ENCODE data around the gene GALNT6. TPM values are rescaled to one million over a fixed set of nuclear protein-coding genes. Genes with fewer than 3 reads are reported as not detected.
A peak's percentile ranks its signal among the peaks of the same experiment; 100 is the strongest.

The GALNT6 gene
- total RNA-seq, 1 experiment from 2014 or later, result 48.0 TPM

DNA sequence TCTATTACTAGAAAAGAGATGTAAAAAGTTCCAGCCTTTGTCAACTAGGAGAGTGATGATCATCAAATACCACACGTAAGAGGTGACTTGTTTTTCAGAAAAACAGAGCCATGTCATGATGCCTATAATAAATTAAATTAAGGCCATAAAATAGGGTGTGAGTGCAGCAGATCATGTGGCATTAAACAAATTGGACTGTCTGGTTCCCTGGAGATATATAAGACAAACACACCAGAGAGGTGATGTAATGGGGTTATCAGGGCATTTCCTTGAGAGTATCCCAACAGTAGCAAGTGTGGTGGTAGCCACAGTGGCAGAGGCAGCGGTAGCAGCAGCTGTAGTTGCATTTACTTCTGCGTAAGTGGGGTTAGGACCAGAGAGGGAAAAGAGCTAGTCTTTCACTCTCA lies 14.6 kb upstream of the GALNT6 start:
- DNase-seq (ENCODE audit: low read depth), result no peak

DNA sequence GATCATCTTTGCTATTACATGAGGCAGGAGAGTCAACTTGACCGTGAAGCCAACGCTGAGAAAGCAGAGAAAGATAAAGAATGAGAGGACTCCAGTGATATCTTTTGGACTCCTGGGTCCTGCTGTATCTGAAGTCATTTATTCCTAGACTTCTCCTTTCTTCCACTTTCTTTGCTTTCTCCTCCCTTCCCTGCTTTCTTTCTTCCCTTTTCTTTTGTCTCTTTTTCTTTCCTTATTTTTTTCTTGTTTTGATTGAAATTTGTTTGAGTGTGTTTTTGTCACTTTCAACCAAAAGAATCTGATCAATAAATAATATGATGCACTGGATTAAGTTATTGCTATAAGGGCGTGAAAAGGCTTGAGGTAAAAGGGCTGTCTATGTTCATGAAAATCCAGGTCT lies 13.4 kb upstream of the GALNT6 start:
- no peak for DNase-seq (ENCODE audit: low read depth)

DNA sequence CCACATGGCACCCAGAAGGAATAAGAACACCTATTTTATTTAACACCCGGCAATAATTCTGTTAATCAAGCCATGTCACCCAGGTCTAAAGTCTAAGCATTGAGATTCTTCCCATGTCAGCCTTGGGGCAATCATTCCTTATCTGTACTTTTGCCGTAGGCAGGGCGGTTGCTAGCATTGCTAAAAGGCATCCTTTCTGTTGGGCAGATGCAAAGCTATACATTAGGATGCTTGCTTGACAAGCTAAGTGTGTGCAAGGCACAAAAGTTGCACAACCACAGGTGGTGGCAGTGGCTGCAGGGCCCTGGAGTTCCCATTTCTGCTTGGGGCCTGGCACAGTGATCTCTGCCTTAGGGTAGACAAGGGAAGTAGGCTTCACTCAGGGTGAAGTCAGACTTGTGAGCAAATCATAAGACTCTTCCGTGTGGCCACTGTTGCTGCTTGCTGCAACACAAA lies 12.5 kb upstream of the GALNT6 start:
- no peak for DNase-seq (ENCODE audit: low read depth)

DNA sequence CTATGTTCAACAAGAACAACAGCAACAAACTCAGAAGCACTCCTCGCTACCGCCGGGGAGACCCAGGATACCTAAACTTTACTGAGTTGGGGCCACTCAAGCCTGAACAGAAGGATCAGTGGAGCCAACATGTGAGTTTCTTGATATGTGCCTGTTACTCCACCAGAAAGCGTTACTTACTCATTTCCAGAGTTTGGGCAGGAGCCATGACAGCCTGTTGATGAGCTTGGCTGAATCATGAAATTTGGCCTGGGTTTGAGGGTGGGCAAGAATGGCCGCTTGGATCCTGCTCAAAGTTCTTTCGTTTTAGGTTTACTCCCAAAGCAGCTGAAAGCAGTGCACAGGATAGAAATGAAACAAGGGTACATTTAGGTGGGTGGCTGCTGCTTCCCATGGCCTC lies 12.0 kb upstream of the GALNT6 start:
- no peak for DNase-seq (ENCODE audit: low read depth)

DNA sequence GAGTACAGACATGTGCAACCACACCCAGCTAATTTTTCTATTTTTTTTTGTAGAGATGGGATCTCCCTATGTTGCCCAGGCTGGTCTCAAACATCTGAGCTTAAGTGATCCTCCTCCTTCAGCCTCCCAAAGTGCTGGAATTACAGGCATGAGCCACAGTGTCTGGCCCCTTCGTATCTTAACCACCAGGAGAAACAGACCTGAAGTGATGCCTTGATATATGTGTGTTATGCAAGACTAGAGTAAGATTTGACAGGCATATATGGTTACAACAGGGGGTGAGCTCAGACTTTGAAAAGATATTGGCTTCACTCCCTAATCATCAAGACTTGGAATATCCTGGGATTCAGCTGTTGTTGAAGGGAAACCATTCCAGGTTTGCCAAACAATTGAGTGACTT lies 10.7 kb upstream of the GALNT6 start:
- no peak for DNase-seq (ENCODE audit: low read depth)

DNA sequence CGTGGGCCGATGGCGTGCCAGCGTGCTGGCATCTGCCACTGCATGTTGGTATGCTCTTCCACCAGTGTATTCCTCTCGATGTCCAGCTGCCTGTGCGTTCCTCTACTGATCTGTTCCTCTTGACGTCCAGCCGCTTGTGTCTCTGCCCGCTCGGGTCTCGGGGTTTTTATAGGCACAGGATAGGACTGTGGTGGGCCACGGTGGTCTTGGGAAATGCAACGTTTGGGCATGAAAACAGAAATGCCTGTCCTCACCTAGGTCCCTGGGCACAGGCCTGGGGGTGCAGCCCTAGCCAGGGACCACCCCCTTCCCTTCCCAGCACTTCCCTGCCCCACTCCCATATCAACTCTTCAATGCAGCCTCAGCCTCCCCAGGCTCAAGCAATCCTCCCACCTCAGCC lies 10.3 kb upstream of the GALNT6 start:
- DNase-seq (ENCODE audit: low read depth), result no peak

DNA sequence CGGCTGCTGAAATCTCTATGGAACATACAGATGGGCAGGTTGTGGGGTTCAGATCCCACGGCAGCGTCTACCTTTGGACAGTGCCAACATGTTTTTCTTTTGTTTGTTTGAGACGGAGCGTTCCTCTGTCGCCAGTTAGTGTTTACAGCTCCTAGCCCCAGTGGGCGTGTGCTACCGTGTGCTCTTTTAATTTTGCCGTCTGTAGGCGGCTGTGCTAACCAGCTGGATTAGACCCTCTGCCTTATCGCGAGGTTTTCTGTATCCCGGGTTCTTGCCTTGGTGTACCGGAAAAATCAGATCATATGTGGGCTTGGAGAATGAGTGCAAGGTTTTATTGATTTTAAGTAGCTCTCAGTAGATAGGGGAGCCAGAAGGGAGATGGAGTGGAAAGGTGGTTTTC lies 9.8 kb upstream of the GALNT6 start:
- DNase-seq (ENCODE audit: low read depth), result no peak

DNA sequence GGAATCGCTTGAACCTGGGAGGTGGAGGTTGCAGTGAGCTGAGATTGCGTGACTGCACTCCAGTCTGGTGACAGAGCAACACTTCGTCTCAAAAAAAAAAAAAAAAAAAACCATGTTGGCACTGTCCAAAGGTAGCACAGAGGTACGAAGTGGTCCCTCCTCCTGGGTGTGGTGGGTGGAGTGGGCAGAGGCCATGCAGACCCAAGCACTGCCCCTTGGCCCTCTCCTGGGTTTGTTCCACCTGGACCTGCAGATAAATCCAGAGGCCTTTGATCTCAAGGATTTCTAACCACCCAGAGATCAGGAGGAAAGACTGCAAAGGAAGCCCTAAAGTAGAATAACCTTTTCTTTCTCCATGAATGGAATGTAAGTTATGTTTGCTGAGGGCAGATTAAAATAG lies 8.7 kb upstream of the GALNT6 start:
- DNase-seq (ENCODE audit: low read depth), result no peak

DNA sequence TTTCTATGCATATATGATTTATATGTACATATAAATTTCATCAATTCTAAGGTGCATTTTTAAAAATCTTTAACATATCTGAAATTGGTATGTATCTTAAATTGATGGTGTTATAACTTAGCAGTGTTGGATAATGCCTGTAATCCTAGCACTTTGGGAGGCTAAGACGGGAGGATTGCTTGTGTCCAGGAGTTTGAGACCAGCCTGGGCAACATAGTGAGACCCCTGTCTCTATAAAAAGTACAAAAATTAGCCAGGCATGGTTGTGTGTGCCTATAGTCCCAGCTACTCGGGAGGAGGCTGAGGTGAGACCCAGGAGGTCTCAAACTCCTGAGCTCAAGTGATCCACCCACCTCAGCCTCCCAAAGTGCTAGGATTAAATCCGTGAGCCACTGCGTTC lies 6.5 kb upstream of the GALNT6 start:
- no peak for DNase-seq (ENCODE audit: low read depth)

DNA sequence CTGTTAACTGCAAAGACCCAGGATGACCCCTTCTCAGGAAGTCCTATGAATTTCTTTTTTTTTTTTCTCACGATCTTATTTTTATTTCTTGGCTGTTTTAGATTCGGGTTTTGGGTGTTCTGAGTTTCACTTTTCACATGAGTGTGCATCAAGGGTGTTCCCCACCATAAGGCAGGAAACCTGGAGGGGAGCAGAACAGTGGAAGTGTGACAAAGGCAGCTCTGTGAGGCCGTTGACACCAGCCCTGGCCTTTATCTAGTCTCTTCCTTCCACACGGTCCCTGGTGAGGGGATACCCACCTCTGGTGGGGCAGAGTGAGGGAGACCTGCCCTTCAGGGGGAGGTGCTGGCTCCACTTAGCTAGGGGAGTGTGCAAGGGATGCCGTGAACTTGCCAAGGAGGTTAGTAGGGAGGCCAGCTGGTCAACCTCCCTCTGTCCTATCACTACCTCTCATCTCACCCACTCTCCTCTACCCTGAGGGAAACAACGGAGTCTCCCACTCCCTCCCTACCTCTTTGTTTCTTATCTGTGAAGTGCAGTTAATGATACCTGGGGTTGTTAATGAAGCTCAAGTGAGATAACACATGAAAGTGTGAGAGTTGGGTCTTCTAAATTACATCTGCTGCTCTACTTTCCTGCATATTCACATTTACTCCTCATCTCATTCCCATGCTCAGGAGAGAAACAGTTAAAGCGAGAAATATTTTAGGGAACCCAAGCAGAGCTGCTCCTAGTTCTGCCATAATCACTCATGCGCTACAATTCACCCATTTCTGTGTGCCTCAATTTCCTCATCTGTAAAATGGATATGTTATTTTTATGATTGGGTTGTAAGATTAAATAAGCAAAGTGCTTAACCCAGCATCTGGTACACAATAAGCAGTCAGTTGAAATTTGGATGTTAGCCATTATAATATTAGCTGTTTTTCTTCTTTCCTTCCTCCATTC lies 4.4 kb upstream of the GALNT6 start:
- DNase-seq (ENCODE audit: low read depth), result no peak

DNA sequence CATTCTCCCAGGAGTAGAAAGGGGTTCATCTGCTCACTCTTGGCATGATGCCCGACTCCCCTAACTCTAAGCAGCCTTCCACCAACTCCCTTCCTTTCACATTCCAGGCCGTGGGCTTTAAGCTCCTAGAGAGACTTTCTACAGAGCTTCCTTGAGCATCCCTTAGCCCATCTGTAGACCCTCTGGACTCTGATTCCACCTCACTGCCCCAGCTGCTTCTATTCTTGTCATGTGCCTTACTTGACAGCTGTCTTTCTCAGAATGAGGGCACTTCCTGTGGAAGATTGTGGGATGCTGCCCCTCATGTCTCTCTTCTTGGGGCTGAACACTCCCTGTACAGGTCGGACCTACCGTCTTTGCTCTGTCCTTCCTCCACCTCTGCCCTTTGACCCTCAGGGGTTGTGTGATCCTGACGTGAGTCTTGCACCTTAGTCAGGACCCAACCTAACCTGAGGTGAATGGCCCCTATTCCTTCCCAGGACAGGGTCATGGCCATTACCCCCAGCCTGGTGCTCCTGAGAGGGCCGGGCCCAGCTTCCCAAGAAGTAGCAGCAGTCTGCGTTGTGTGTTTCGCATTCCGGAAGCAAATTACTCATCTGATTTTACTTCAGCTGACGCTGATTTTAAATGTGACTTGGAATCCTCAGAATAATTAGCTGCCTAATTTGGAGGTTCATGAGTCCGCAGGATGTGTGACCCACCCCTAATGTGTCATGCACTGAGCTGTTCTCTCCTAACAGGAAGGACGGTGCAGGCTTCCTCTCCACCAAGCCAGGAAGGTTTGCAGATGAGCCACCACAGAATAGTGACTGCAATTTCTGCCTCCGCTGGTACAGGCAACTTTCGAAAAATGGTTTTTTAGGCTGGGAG lies 2.7 kb upstream of the GALNT6 start:
- peak; percentile 96 for DNase-seq (ENCODE audit: low read depth)

DNA sequence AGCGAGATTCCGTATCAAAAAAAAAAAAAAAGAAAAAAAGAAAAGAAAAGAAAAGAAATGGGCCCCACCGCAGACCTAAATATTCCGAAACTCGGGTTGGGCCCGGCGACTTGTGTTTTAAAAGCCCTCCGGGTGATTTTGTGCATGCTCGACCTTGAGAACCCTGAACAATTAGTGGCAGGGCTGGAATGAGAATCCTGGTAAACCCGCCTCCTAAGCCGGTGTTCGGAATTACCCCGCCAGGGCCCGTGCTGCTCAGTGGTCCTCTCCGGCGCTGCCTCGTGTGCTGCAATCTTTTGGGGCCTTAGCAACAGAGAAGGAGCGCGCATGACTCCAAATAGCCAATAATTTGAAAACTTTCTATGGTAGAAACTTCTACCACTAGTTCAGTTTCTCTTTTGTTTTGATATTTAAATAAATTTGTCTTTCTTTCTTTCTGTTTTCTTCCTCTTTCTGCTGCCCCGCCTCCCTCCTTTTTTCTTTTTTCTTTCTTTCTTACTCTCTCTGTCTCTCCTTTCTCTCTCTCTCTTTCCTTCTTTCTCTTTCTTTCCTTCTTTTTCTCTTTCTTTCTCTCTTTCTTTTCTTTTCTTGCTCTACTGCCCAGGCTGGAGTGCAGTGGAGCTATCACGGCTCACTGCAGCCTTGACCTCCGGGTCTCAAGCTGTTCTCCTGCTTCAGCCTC lies 1.5 kb upstream of the GALNT6 start:
- DNase-seq (ENCODE audit: low read depth), result no peak

DNA sequence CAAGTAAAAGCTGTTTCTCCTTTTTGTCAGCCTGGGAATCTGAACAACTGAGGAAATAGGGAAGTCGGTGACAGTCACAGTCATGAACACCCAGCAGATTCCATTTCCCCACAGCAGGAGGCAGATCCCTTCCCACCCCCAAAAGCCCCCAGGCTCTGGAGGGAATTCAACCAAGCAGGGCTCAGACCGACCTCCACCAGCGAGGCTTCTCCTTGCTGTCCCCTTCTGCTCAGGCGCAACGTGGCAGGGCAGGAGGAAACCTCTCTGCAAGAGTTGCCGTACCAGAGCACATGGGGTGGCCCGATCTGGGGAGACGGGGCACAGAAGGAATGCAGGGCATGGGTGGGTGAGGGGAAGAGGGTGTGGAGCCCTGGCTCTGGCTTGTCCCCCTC lies 319 bp downstream of the GALNT6 start:
- DNase-seq (ENCODE audit: low read depth), result peak; percentile 27

DNA sequence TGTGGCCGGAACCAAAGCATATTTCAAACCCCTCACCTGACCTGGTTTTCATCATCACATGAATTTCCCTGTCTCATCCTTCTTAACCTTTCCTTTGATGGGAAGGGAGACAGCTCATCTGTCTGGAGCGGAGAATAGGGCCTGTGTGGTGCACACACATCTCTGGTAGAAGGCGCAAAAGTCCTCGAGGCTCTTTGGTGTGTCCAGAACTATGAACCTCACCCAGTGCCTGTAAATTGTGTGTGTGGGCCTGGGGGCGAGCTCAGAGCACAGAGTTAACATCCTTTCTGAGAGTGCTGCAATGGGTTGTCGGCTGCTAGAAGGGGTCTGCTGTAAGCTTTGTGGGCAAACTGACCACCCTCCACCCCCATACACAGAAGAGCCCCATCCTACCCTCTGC lies 749 bp downstream of the GALNT6 start:
- DNase-seq (ENCODE audit: low read depth), result no peak

DNA sequence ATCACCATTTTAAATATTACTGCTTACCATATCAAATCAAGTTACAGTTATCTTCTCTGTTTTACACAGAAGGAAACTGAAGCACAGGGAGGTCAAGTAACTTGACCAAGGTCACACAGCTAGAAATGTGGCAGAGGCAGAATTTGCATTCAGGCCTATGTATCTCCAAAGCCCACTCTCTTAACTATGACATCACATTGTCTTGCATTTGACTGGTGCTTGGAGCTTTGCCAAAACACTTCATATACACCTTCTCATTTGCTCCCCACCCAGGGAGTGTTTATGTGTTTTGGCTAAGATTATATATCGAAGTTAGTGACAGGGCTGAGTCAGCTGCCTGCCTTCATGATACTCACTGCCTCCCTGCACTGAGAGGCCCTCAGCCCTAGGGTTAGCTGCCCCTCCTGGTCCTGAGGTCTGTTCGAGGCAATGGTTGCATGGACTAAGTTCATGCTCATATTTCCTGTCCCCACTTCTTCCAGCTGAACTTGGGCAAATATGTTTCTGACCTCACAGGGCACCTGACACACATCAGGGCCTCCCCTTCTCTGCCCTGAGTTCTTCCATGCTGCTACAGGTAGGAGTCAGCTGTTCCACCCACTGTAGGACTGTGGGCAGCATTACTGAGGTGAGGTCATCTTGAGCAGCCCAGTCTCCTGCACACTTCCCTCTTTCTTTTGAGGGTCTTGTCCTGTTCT lies 1.8 kb downstream of the GALNT6 start:
- peak; percentile 59 for DNase-seq (ENCODE audit: low read depth)

DNA sequence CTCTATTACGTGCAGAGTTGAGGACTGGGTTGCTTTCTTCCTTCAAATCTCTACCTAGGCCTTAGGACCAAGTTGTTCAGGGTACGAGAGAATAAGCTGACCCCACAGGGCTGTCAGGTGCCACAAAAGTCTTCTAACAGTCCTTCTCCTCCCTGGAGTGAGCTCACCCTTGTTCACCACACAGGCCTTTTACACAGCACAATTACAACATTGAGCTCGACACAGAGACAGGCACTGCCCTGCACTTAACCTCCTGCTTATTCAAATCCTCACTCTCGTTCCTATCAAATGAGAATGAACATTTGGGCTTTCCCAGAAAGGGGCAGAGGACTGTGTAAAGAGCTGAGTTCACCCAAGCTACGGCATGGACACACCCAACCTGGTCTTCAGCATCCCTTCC lies 2.4 kb downstream of the GALNT6 start:
- no peak for DNase-seq (ENCODE audit: low read depth)

DNA sequence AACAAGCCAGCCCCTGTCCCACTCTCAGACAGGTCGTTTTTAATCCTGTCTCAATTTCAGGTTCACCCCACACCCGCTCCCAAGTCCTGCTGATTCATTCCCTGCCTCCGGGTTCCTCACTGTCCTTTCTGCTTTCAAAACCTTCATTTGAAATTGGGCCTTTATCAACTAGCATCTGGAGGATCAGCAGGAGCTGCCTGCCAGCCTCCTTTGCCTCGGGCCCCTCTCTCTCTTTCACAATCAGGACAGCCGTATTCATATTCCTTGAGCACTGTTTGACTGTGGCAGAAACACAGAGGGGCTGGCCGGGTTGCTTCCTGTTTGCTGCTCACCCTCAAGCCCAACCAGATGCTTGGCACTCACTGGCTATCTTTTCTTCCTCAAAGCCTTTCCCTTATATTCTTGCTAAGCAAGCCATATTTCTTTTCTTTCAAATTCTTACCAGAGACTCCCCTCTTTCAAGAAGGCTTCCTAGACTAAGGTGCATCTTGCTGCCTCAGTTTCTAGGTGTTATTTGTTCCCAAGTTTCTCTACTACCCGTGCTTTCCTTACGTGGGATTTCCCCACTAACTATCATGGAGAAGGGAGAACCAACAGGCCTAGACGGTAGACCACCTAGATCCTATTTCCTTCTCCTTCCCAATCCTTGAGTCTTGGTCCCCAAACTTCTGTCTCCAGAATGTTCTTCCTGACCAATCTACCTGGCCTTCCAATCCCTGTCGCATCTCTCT lies 3.0 kb downstream of the GALNT6 start:
- DNase-seq (ENCODE audit: low read depth), result peak; percentile 82

DNA sequence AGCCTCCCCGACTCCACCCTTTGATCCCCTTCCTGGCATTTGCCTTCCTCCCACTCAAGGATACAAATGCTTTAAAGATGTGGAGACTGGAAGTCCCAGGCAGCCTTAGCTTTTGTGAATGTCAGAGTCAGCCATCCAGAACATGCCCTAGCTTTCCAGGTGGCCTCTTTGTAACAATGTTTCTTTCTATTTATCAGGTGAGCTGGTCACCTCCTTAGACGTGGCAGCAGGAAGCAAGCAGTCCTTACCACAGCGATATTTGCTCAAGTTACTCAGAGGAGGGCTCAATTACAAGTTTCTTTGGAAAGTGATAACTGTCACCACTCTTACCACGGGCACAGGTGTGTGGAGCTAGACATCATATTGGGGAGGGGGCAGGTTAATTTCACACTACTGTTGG lies 4.9 kb downstream of the GALNT6 start:
- no peak for DNase-seq (ENCODE audit: low read depth)

DNA sequence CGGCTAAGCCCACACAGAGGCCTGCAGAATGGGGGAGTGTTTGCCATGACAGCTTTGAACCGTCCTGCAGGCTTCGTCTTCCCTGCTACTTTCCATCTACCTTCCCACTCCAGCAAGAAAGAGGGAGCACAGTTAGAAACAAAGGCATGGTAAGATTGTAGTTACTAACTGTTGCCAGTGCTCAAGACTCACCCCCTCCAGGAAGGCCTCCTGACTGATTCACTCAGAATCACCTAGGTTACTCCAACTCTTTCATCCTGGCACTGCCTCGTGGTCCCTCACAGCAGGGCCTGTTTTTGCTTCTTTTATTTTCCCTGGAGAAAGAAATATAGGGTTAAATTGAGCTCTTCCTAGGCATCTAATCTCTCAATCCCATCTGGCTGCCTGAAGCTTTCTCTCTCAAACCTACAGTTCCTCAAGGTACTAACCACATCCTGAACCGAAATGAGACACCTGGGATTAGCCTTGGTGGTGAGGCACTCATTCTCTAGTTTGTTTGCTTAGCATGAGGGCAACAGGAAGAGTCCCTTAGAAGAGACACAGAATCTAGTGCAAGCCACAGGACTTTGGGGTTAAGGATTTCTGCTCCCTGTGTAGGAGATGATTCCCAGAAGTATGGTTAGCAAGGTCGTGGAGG lies 7.8 kb downstream of the GALNT6 start:
- DNase-seq (ENCODE audit: low read depth), result peak; percentile 61

DNA sequence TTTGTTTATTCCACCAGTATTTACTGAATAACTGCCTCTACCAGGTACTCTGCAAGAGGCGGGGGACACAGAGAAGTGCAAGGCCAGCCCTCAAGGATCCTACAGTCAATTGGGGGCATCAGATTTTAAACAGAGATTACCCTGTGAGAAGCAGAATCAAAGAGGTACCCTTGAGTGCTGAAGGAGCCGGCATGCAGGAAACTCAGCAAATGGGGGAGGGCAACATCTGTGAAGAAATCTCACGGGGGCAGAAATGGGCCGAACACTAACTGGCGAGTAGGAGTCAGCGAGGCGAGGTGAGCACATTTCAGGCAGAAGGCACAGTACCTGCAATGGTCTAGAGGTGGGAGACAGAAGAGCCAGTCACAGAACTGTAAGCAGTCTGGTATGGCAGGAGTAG lies 9.0 kb downstream of the GALNT6 start:
- DNase-seq (ENCODE audit: low read depth), result no peak

All from M059J (cell line).